Ectodermal cell (in vitro differentiated cells): ENCODE results near the gene SPON1.

Source experiments
- H3K27ac ChIP-seq: 2 replicates; pipeline ENCODE4 v1.7.0; 2013; ENCODE audit warnings: mild to moderate bottlenecking, low read depth, low read length; ENCODE audit not compliant: insufficient read depth, poor library complexity, severe bottlenecking
- H3K27me3 ChIP-seq: 2 replicates; pipeline ENCODE4 v1.7.0; 2013; ENCODE audit warnings: mild to moderate bottlenecking, low read length; ENCODE audit not compliant: insufficient read depth, control insufficient read depth, poor library complexity, severe bottlenecking
- H3K36me3 ChIP-seq: one replicate; pipeline ENCODE4 v1.7.0; 2013; ENCODE audit warnings: low read length; ENCODE audit not compliant: control insufficient read depth, insufficient read depth
- H3K4me1 ChIP-seq: one replicate; pipeline ENCODE4 v1.7.0; 2013; ENCODE audit warnings: low read length; ENCODE audit not compliant: control insufficient read depth, insufficient read depth
- H3K4me3 ChIP-seq: 2 replicates; pipeline ENCODE4 v1.7.0; 2013; ENCODE audit warnings: low read depth, low read length, control low read depth; ENCODE audit not compliant: insufficient read depth
- H3K9me3 ChIP-seq: 2 replicates; pipeline ENCODE4 v1.7.0; 2013; ENCODE audit warnings: mild to moderate bottlenecking, low read length, moderate library complexity; ENCODE audit not compliant: control insufficient read depth
- WGBS, 2 experiments: methylation state at CpG; one replicate each; pipeline ENCODE4 v1.1.7; 2013; ENCODE audit warnings: missing lambda C conversion rate in 2 of 2; 5-methylcytosine and 5-hydroxymethylcytosine counted together

SPON1 gene

GRCh38 chr11:14258221-14258935, 295.9 kb downstream of the SPON1 start:
- H3K9me3 ChIP-seq = no peaks in the 10 kb centered on the region
- no peaks in the 10 kb centered on the region for H3K36me3 ChIP-seq
- WGBS, 2 experiments = 82 to 86% methylated on average over 6 of the region's 6 CpGs
- H3K4me1 ChIP-seq = no peaks in the 10 kb centered on the region
- H3K27ac ChIP-seq = no peak overlapping the region
- H3K27me3 ChIP-seq = no peaks in the 10 kb centered on the region
- H3K4me3 ChIP-seq = no peak overlapping the region

GRCh38 chr11:14259186-14259784, 296.8 kb downstream of the SPON1 start:
- Histone ChIP-seq H3K9me3 (no peaks in the 10 kb centered on the region), H3K4me1 (no peaks in the 10 kb centered on the region), H3K27ac (no peak overlapping the region), H3K27me3 (no peaks in the 10 kb centered on the region), H3K36me3 (no peaks in the 10 kb centered on the region), H3K4me3 (no peak overlapping the region)
- 93 to 94% methylated on average over 38 of the region's 38 CpGs for WGBS, 2 experiments

GRCh38 chr11:14259878-14260277, 297.4 kb downstream of the SPON1 start:
- WGBS, 2 experiments = 78 to 95% methylated on average over 1 of the region's 1 CpG
- H3K27ac ChIP-seq = no peak overlapping the region
- no peaks in the 10 kb centered on the region for H3K4me1 ChIP-seq
- H3K36me3 ChIP-seq = no peaks in the 10 kb centered on the region
- no peaks in the 10 kb centered on the region for H3K27me3 ChIP-seq
- no peaks in the 10 kb centered on the region for H3K9me3 ChIP-seq
- H3K4me3 ChIP-seq = no peak overlapping the region

- Histone ChIP-seq H3K4me3 (no peak overlapping the region), H3K27ac (no peak overlapping the region), H3K9me3 (no peaks in the 10 kb centered on the region), H3K36me3 (no peaks in the 10 kb centered on the region), H3K4me1 (no peaks in the 10 kb centered on the region), H3K27me3 (no peaks in the 10 kb centered on the region)
- WGBS, 2 experiments = 94 to 95% methylated on average over 4 of the region's 4 CpGs
These were observed 298.5 kb downstream of the SPON1 start for GRCh38 chr11:14261066-14261465.

- H3K4me1 ChIP-seq = no peaks in the 10 kb centered on the region
- no peak overlapping the region for H3K27ac ChIP-seq
- no peaks in the 10 kb centered on the region for H3K27me3 ChIP-seq
- H3K36me3 ChIP-seq = no peaks in the 10 kb centered on the region
- 93 to 98% methylated on average over 8 of the region's 8 CpGs for WGBS, 2 experiments
- no peak overlapping the region for H3K4me3 ChIP-seq
- H3K9me3 ChIP-seq = no peaks in the 10 kb centered on the region
These were observed 299.8 kb downstream of the SPON1 start for GRCh38 chr11:14262271-14262846.

- WGBS, 2 experiments = 98% methylated on average over 2 of the region's 2 CpGs
- H3K4me1 ChIP-seq = no peaks in the 10 kb centered on the region
- no peaks in the 10 kb centered on the region for H3K36me3 ChIP-seq
- H3K9me3 ChIP-seq = no peaks in the 10 kb centered on the region
- no peaks in the 10 kb centered on the region for H3K27me3 ChIP-seq
- no peak overlapping the region for H3K4me3 ChIP-seq
- no peak overlapping the region for H3K27ac ChIP-seq
These were observed 302.4 kb downstream of the SPON1 start for GRCh38 chr11:14264966-14265365.

- Histone ChIP-seq H3K27me3 (no peaks in the 10 kb centered on the region), H3K9me3 (no peaks in the 10 kb centered on the region), H3K4me3 (no peak overlapping the region), H3K27ac (no peak overlapping the region), H3K4me1 (no peaks in the 10 kb centered on the region), H3K36me3 (no peaks in the 10 kb centered on the region)
- 100% methylated on average over 1 of the region's 1 CpG for WGBS, 2 experiments
These were observed 304.1 kb downstream of the SPON1 start for GRCh38 chr11:14266622-14267021.

GRCh38 chr11:14267861-14268635, 305.5 kb downstream of the SPON1 start:
- Histone ChIP-seq H3K27ac (no peak overlapping the region), H3K36me3 (no peaks in the 10 kb centered on the region), H3K4me1 (no peaks in the 10 kb centered on the region), H3K27me3 (no peaks in the 10 kb centered on the region), H3K4me3 (no peak overlapping the region), H3K9me3 (no peaks in the 10 kb centered on the region)
- 96% methylated on average over 6 of the region's 6 CpGs for WGBS, 2 experiments

- Histone ChIP-seq H3K4me3 (no peak overlapping the region), H3K36me3 (no peaks in the 10 kb centered on the region), H3K27ac (no peak overlapping the region), H3K4me1 (no peaks in the 10 kb centered on the region), H3K9me3 (no peaks in the 10 kb centered on the region), H3K27me3 (no peaks in the 10 kb centered on the region)
- 88 to 90% methylated on average over 5 of the region's 5 CpGs for WGBS, 2 experiments
These were observed 307.4 kb downstream of the SPON1 start for GRCh38 chr11:14269692-14270573.
